K562 (cell line): Measurements from ENCODE around the gene SULT1A3. TPM values are rescaled to one million over a fixed set of nuclear protein-coding genes. Genes with fewer than 3 reads are reported as not detected.
A peak's percentile ranks its signal among the peaks of the same experiment; 100 is the strongest.

Source experiments
- CBX3 ChIP-seq, 2 experiments: IDR thresholded peaks; 1 replicate in 1 of 2; 2 replicates in 1 of 2; pipeline ENCODE4 v1.6.1; 2012; ENCODE audit warnings: inconsistent platforms in 2 of 2, low read length in 2 of 2, borderline replicate concordance in 1 of 2, control low read depth in 1 of 2
- CHD4 ChIP-seq: fragments of 200-600 bp; sonication (generic); IDR thresholded peaks from 3 replicates; pipeline ENCODE4 v1.6.1; 2012; ENCODE audit warnings: low read depth, mild to moderate bottlenecking, mixed read lengths, low read length, inconsistent platforms; ENCODE audit not compliant: insufficient read depth, insufficient replicate concordance, poor library complexity, severe bottlenecking
- CLOCK ChIP-seq: fragments of 250-450 bp; sonication (Bioruptor Pico); IDR thresholded peaks from 2 replicates; pipeline ENCODE4 v1.4.0; 2020; ENCODE audit warnings: mild to moderate bottlenecking, moderate library complexity, borderline replicate concordance
- E2F3 ChIP-seq: fragments of 250-450 bp; sonication (Bioruptor Pico); IDR thresholded peaks from 2 replicates; pipeline ENCODE4 v1.4.0; 2020; ENCODE audit warnings: mild to moderate bottlenecking
- ETV6 ChIP-seq, 3 experiments: fragments of 150-350 bp in 1 of 3; sonication (generic) in 1 of 3; formaldehyde crosslinking in 1 of 3; IDR thresholded peaks; 2 replicates each; pipeline versions ENCODE4 v1.6.1 to v1.8.0; 2014 to 2022; ENCODE audit warnings: borderline replicate concordance in 2 of 3, low read depth in 2 of 3, antibody characterized with exemption in 1 of 3, low read length in 1 of 3, mild to moderate bottlenecking in 1 of 3, missing genetic modification reagents in 1 of 3
- GATAD2A ChIP-seq: fragments of 450-650 bp; IDR thresholded peaks from 2 replicates; pipeline ENCODE4 v1.6.1; 2017
- HDAC1 ChIP-seq, 2 experiments: fragments of 450-650 bp; IDR thresholded peaks; 2 replicates each; pipeline ENCODE4 v1.6.1; 2016 to 2017; ENCODE audit warnings: inconsistent platforms in 1 of 2, mild to moderate bottlenecking in 1 of 2, moderate library complexity in 1 of 2
- ILF3 ChIP-seq: fragments of 450-650 bp; IDR thresholded peaks from 2 replicates; pipeline ENCODE4 v1.6.1; 2018; ENCODE audit warnings: antibody characterized with exemption, mild to moderate bottlenecking, moderate library complexity, borderline replicate concordance
- KDM1A ChIP-seq, 2 experiments: fragments of 450-650 bp; IDR thresholded peaks; 2 replicates each; pipeline ENCODE4 v1.6.1; 2016; ENCODE audit warnings: mild to moderate bottlenecking in 2 of 2
- L3MBTL2 ChIP-seq: fragments of 450-650 bp; IDR thresholded peaks from 2 replicates; pipeline ENCODE4 v1.6.1; 2016; ENCODE audit warnings: mild to moderate bottlenecking, moderate library complexity
- MXD1 ChIP-seq: fragments of 250-450 bp; sonication (Bioruptor Pico); IDR thresholded peaks from 2 replicates; pipeline ENCODE4 v1.8.0; 2021; ENCODE audit warnings: borderline replicate concordance, mild to moderate bottlenecking, moderate library complexity; ENCODE audit not compliant: poor library complexity, severe bottlenecking
- SAFB2 ChIP-seq: fragments of 200-400 bp; formaldehyde crosslinking; IDR thresholded peaks from 2 replicates; pipeline ENCODE4 v1.6.1; 2018; ENCODE audit warnings: borderline replicate concordance, low read length, low read depth, moderate library complexity; ENCODE audit not compliant: severe bottlenecking
- SMC3 ChIP-seq: conservative IDR thresholded peaks from 2 replicates; pipeline ENCODE4 v1.6.1; 2011; ENCODE audit warnings: low read depth, low read length, improper control_type of control experiment; ENCODE audit not compliant: insufficient read depth
- SOX6 ChIP-seq: fragments of 450-650 bp; IDR thresholded peaks from 2 replicates; pipeline ENCODE4 v1.6.1; 2014; ENCODE audit warnings: mild to moderate bottlenecking
- STAT5B ChIP-seq: fragments of 250-450 bp; sonication (Bioruptor Pico); IDR thresholded peaks from 2 replicates; pipeline ENCODE4 v1.8.0; 2021; ENCODE audit warnings: mild to moderate bottlenecking, inconsistent platforms
- TAF15 ChIP-seq: fragments of 200-400 bp; formaldehyde crosslinking; IDR thresholded peaks from 2 replicates; pipeline ENCODE4 v1.6.1; 2017; ENCODE audit warnings: mild to moderate bottlenecking, low read depth, low read length, moderate library complexity
- TEAD2 ChIP-seq: fragments of 450-650 bp; IDR thresholded peaks from 2 replicates; pipeline ENCODE4 v1.6.1; 2016; ENCODE audit warnings: missing genetic modification characterization, control low read depth, missing compliant biosample characterization
- ZC3H8 ChIP-seq: fragments of 450-650 bp; IDR thresholded peaks from 2 replicates; pipeline ENCODE4 v1.6.1; 2017
- ZNF311 ChIP-seq: fragments of 250-450 bp; sonication (Bioruptor Pico); IDR thresholded peaks from 2 replicates; pipeline ENCODE4 v1.4.0; 2020; ENCODE audit warnings: mild to moderate bottlenecking, moderate library complexity
- polyA plus RNA-seq, 8 experiments: library from polyadenylated mRNA; depleted of rRNA in 4 of 8; stranded (reverse) in 5 of 8; unstranded in 3 of 8; fragments of >200 nt; fragmentation: Nextera tagmentation in 2 of 8; fragmentation: Illumina TruSeq in 1 of 8; extraction: Ambion mirVana in 2 of 8; extraction: Trizol in 1 of 8; gene quantifications; 2 replicates each; pipeline versions ENCODE4 v1.2.1 to v1.2.3, GENCODE V29; 2011 to 2014; ENCODE audit warnings: inconsistent platforms in 1 of 8, missing spikeins in 1 of 8
- total RNA-seq, 7 experiments: library from RNA; depleted of rRNA in 6 of 7; stranded (reverse); fragments of >200 nt in 6 of 7; fragmentation: Illumina TruSeq in 2 of 7; extraction: Trizol in 2 of 7; gene quantifications; 2 replicates each; pipeline versions ENCODE4 v1.2.1 to v1.2.3, GENCODE V29; 2011 to 2021; ENCODE audit warnings: low replicate concordance in 1 of 7
- TF ChIP-seq, protein P1 (sequence below): sonication (generic); formaldehyde crosslinking; IDR thresholded peaks from 2 replicates; pipeline ENCODE4 v1.8.0; 2022; ENCODE audit warnings: mild to moderate bottlenecking, missing genetic modification reagents
- TF ChIP-seq, protein P2 (sequence below): fragments of 450-650 bp; IDR thresholded peaks from 2 replicates; pipeline ENCODE4 v1.6.1; 2016; ENCODE audit warnings: antibody characterized with exemption

Gene SULT1A3
- total and polyA plus RNA-seq, 9 of the 15 experiments (the other 6 are each of a cell fraction or from before 2014, with no cell fraction given) = 2.4 to 18.0 (median 7.3) TPM

DNA sequence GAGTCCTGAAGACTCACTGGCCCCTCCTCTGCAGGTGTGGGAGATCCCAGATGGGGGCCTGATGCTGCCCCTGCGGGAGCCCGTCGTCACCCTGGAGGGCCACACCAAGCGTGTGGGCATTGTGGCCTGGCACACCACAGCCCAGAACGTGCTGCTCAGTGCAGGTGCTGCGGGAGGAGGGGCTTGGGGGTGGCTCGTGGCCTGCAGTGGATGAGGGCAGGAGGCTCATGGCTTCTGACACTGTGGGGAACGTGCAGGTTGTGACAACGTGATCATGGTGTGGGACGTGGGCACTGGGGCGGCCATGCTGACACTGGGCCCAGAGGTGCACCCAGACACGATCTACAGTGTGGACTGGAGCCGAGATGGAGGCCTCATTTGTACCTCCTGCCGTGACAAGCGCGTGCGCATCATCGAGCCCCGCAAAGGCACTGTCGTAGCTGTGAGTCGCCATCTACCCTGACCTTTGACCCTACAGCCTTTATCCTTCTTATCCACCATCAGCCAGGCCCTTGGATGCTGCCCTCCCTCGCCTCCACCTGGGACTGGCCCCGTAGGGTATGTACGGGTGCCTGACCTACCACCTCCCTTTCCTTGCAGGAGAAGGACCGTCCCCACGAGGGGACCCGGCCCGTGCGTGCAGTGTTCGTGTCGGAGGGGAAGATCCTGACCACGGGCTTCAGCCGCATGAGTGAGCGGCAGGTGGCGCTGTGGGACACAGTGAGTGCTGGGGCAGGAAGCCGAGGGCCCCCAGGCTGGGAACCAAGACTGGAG, 12.1 kb upstream of the SULT1A3 start (continued):
- peak in 1 of 2 experiments; percentile 88; a peak in 2 of 4 replicates for TF ChIP-seq HDAC1 (IDR thresholded peaks at IDR 0.05)
- TF ChIP-seq CLOCK (CRISPR knock-in tag) = no peak
- TF ChIP-seq, protein P1, sequence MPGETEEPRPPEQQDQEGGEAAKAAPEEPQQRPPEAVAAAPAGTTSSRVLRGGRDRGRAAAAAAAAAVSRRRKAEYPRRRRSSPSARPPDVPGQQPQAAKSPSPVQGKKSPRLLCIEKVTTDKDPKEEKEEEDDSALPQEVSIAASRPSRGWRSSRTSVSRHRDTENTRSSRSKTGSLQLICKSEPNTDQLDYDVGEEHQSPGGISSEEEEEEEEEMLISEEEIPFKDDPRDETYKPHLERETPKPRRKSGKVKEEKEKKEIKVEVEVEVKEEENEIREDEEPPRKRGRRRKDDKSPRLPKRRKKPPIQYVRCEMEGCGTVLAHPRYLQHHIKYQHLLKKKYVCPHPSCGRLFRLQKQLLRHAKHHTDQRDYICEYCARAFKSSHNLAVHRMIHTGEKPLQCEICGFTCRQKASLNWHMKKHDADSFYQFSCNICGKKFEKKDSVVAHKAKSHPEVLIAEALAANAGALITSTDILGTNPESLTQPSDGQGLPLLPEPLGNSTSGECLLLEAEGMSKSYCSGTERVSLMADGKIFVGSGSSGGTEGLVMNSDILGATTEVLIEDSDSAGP = no peak
- no peak for TF ChIP-seq GATAD2A
- TF ChIP-seq TEAD2 (tag) = no peak
- TF ChIP-seq, protein P2, sequence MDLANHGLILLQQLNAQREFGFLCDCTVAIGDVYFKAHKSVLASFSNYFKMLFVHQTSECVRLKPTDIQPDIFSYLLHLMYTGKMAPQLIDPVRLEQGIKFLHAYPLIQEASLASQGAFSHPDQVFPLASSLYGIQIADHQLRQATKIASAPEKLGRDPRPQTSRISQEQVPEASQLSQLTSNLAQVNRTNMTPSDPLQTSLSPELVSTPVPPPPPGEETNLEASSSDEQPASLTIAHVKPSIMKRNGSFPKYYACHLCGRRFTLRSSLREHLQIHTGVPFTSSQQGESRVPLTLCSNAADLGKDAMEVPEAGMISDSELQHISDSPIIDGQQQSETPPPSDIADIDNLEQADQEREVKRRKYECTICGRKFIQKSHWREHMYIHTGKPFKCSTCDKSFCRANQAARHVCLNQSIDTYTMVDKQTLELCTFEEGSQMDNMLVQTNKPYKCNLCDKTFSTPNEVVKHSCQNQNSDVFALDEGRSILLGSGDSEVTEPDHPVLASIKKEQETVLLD = peak; percentile 94
- TF ChIP-seq CBX3 (IDR thresholded peaks at IDR 0.05; ENCODE audit: borderline replicate concordance in 1 of 2, low read length in 2 of 2) = no peak
- no peak for TF ChIP-seq TAF15
- peak; percentile 78 for TF ChIP-seq CHD4
- peak; percentile 30 for TF ChIP-seq MXD1 (CRISPR knock-in tag)
- peak; percentile 50 for TF ChIP-seq L3MBTL2
- peak; percentile 67 to 78; a peak in 3 of 4 replicates for TF ChIP-seq KDM1A (IDR thresholded peaks at IDR 0.05)
- peak; percentile 45; the same call in 1 of the 2 replicates for TF ChIP-seq SOX6
- TF ChIP-seq ZC3H8 = no peak
- no peak for TF ChIP-seq E2F3
- TF ChIP-seq ZNF311 = no peak
- TF ChIP-seq SAFB2 = no peak
- TF ChIP-seq STAT5B (CRISPR knock-in tag) = no peak
- TF ChIP-seq ILF3 = no peak
- TF ChIP-seq ETV6 (IDR thresholded peaks at IDR 0.05; ENCODE audit: borderline replicate concordance in 1 of 2, low read depth in 2 of 2, low read length in 1 of 2) = no peak
- TF ChIP-seq ETV6 (CRISPR knock-in tag; IDR thresholded peaks at IDR 0.05; ENCODE audit: borderline replicate concordance) = no peak
- peak; percentile 56; the same call in 1 of the 2 replicates for TF ChIP-seq SMC3
